Testis (tissue), 3 donors: ENCODE data around the gene IL1RAPL2. TPM values are rescaled to one million over a fixed set of nuclear protein-coding genes. Genes with fewer than 3 reads are reported as not detected.
"Not testable (repeated sequence)": the region's sequence is repeated elsewhere in the genome, so short reads cannot be mapped to it uniquely, and the experiment has no call there.

Experiments used
- DNase-seq: peaks from one replicate; pipeline ENCODE4 v3.0.0-alpha.2; 2019
- H3K27ac ChIP-seq, 2 donors: fragments of 200-600 bp; sonication (generic); one replicate each; pipeline ENCODE4 v1.5.1; 2019
- H3K27me3 ChIP-seq: fragments of 200-600 bp; sonication (generic); one replicate; pipeline ENCODE4 v1.5.1; 2019
- H3K36me3 ChIP-seq: fragments of 200-600 bp; sonication (generic); one replicate; pipeline ENCODE4 v1.5.1; 2017; ENCODE audit warnings: low read depth; ENCODE audit errors: missing control alignments
- H3K4me1 ChIP-seq: fragments of 200-600 bp; sonication (generic); one replicate; pipeline ENCODE4 v1.5.1; 2019
- H3K4me3 ChIP-seq, 2 donors: fragments of 200-600 bp; sonication (generic); one replicate each; pipeline ENCODE4 v1.5.1; 2017 to 2019
- H3K9me3 ChIP-seq: fragments of 200-600 bp; sonication (generic); one replicate; pipeline ENCODE4 v1.5.1; 2017
- POLR2A ChIP-seq: fragments of 450-650 bp; IDR thresholded peaks from one replicate; pipeline ENCODE4 v1.6.1; 2017; ENCODE audit warnings: antibody characterized with exemption, mild to moderate bottlenecking, moderate library complexity
- WGBS, 2 donors: methylation state at CpG; one replicate each; pipeline ENCODE4 v1.1.5; 2018; 5-methylcytosine and 5-hydroxymethylcytosine counted together
- intact Hi-C: fragments of 100-400 bp; cut with DNase I; formaldehyde crosslinking; loops from one replicate; pipeline ENCODE4 v1.15.1; 2023; ENCODE audit warnings: low total_unique reads
- polyA plus RNA-seq: library from polyadenylated mRNA; stranded (reverse); fragments of 350-450 nt; fragmentation: Illumina TruSeq; extraction: RNeasy Lipid Tissue Mini Kit (QIAGEN cat#74804); gene quantifications from one replicate; pipeline ENCODE4 v1.2.3, GENCODE V29; 2014; ENCODE audit warnings: low read depth, low replicate concordance; ENCODE audit not compliant: insufficient read depth
- total RNA-seq, 2 donors: library from RNA; depleted of rRNA; stranded (reverse); fragments of >200 nt; gene quantifications; one replicate each; pipeline ENCODE4 v1.2.3, GENCODE V29; 2016
- TF ChIP-seq, protein P1 (sequence below), 3 experiments: fragments of 450-650 bp in 2 of 3; fragments of 200-600 bp in 1 of 3; sonication (generic) in 1 of 3; IDR thresholded peaks; one replicate each; pipeline ENCODE4 v1.5.1; 2016 to 2019; ENCODE audit warnings: antibody characterized with exemption in 3 of 3, mild to moderate bottlenecking in 2 of 3, moderate library complexity in 1 of 3

The IL1RAPL2 gene
- total and polyA plus RNA-seq, 3 donors from 2014 or later: 0.47 to 1.3 (median 1.2) TPM

DNA sequence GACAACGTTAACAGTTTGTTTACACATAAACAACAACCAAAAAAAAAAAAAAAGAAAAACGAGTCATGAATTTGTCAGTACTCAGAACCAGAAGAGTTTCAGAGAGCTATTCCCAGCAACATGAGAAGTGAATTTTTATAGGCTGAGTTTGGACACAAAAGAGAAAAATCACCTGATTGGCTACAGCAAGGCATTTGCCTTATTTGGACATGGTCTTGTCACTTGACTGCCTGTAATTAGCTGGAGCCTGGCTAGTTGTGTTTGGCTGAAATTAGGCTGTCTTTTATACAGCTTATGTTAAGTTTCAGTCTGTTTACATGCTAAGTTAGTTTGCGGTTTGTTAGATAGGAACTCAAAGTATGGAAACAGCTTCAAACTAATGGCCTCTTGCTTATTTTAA is 655.4 kb downstream of the IL1RAPL2 start:
- Histone ChIP-seq H3K36me3 (no peaks in the 10 kb centered on the region), H3K27me3 (no peaks in the 10 kb centered on the region), H3K9me3 (no peaks in the 10 kb centered on the region), H3K4me1 (no peaks in the 10 kb centered on the region), H3K4me3 (no peak overlapping the region), H3K27ac (no peak overlapping the region)
- no peak for DNase-seq
- WGBS, 2 donors: 37 to 41% methylated on average over 3 of the region's 3 CpGs
- TF ChIP-seq, protein P1, sequence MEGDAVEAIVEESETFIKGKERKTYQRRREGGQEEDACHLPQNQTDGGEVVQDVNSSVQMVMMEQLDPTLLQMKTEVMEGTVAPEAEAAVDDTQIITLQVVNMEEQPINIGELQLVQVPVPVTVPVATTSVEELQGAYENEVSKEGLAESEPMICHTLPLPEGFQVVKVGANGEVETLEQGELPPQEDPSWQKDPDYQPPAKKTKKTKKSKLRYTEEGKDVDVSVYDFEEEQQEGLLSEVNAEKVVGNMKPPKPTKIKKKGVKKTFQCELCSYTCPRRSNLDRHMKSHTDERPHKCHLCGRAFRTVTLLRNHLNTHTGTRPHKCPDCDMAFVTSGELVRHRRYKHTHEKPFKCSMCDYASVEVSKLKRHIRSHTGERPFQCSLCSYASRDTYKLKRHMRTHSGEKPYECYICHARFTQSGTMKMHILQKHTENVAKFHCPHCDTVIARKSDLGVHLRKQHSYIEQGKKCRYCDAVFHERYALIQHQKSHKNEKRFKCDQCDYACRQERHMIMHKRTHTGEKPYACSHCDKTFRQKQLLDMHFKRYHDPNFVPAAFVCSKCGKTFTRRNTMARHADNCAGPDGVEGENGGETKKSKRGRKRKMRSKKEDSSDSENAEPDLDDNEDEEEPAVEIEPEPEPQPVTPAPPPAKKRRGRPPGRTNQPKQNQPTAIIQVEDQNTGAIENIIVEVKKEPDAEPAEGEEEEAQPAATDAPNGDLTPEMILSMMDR (IDR thresholded peaks at IDR 0.05): no peak
- TF ChIP-seq POLR2A: no peak
- intact Hi-C loops: no loop called here

DNA sequence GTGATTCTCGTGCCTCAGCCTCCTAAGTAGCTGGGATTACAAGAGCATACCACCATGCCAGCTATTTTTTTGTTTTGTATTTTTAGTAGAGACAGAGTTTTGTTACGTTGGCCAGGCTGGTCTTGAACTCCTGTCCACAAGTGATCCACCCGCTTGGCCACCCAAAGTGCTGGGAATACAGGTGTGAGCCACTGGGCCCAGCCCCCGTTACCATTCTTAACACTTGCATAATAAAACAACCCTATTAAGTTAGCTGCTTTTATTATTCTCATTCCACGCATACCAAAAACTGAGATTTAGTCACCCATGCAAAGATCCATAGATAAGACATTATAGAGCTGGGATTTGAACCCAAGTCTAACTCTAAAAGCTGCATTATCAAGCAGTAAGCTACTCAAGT is 660.5 kb downstream of the IL1RAPL2 start:
- TF ChIP-seq, protein P1 (IDR thresholded peaks at IDR 0.05): no peak
- TF ChIP-seq POLR2A: no peak
- DNase-seq: no peak
- Histone ChIP-seq H3K9me3 (no peaks in the 10 kb centered on the region), H3K4me3 (no peak overlapping the region), H3K36me3 (no peaks in the 10 kb centered on the region), H3K27me3 (no peaks in the 10 kb centered on the region), H3K4me1 (no peaks in the 10 kb centered on the region), H3K27ac (no peak overlapping the region)
- 87 to 94% methylated on average over 2 to 5 of the region's 5 CpGs for WGBS, 2 donors
- intact Hi-C loops: no loop called here

DNA sequence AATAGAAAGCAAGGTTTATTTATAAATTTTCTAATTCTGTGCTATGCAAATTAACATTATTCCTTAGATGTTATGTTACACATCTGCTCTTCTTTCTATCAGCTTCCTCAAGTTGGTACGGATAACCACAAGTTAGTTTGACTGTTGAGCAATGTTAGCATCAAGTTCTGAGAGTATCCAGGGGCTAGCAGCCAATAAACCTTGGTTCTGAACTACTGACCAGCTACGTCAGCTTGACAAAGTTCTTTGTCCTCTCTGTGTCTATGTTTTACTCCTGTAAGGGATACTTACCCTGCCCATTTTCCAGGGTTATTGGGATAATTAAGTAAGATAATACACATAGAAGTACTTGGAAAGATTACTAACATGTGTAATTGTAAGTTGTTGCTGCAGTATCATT is 662.6 kb downstream of the IL1RAPL2 start:
- Histone ChIP-seq H3K36me3 (no peaks in the 10 kb centered on the region), H3K4me3 (no peak overlapping the region), H3K4me1 (no peaks in the 10 kb centered on the region), H3K27ac (no peak overlapping the region), H3K27me3 (no peaks in the 10 kb centered on the region), H3K9me3 (no peaks in the 10 kb centered on the region)
- intact Hi-C loops: no loop called here
- WGBS, 2 donors: 62 to 85% methylated on average over 2 of the region's 2 CpGs
- TF ChIP-seq, protein P1 (IDR thresholded peaks at IDR 0.05): no peak
- no peak for TF ChIP-seq POLR2A
- no peak for DNase-seq

DNA sequence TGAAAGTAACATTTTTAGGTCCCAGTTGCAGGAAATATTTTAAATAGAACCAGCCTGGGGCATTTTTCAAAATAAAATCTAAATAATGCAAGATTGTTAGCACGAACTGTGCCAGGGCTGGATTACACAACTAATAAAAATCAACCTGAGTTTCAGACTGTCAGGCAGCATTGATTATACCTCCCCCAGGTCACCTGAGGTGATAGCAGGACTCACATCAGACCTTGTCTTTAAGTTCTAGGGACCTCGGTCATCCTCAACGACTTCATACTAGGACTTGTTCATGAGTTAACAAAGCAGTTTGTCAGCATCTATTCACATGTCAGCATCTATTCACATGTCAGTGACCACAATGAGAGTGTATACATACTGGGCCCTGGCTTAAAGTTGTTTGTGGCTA is 663.1 kb downstream of the IL1RAPL2 start:
- no peak overlapping the region for H3K4me3 ChIP-seq
- WGBS, 2 donors: 86 to 88% methylated on average over 3 of the region's 3 CpGs
- TF ChIP-seq, protein P1 (IDR thresholded peaks at IDR 0.05): no peak
- no peak for TF ChIP-seq POLR2A
- no peaks in the 10 kb centered on the region for H3K27me3 ChIP-seq
- H3K9me3 ChIP-seq: no peaks in the 10 kb centered on the region
- no peaks in the 10 kb centered on the region for H3K36me3 ChIP-seq
- no peak for DNase-seq
- intact Hi-C loops: no loop called here
- no peaks in the 10 kb centered on the region for H3K4me1 ChIP-seq
- no peak overlapping the region for H3K27ac ChIP-seq

DNA sequence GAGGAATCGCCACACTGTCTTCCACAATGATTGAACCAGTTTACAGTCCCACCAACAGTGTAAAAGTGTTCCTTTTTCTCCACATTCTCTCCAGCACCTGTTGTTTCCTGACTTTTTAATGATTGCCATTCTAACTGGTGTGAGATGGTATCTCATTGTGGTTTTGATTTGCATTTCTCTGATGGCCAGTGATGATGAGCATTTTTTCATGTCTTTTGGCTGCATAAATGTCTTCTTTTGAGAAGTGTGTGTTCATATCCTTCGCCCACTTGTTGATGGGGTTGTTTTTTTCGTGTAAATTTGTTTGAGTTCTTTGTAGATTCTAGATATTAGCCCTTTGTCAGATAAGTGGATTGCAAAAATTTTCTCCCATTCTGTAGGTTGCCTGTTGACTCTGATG is 671.4 kb downstream of the IL1RAPL2 start:
- 89 to 93% methylated on average over 3 of the region's 3 CpGs for WGBS, 2 donors
- intact Hi-C loops, H3K27ac ChIP-seq, H3K27me3 ChIP-seq, H3K9me3 ChIP-seq, H3K4me3 ChIP-seq, H3K36me3 ChIP-seq, DNase-seq, H3K4me1 ChIP-seq: not testable (repeated sequence)
